Stimulated activated CD4-positive, alpha-beta T cell treated with anti-CD3 and anti-CD28 coated beads, Interleukin-12 subunit alpha, Interleukin-12 subunit beta, amount 100 ng/mL, for 4 hours (primary cell): ENCODE measurements around the gene KCNC1.

Source experiments
- DNase-seq: peaks from one replicate; pipeline ENCODE4 v3.0.0-alpha.2; 2020

KCNC1 gene

DNA sequence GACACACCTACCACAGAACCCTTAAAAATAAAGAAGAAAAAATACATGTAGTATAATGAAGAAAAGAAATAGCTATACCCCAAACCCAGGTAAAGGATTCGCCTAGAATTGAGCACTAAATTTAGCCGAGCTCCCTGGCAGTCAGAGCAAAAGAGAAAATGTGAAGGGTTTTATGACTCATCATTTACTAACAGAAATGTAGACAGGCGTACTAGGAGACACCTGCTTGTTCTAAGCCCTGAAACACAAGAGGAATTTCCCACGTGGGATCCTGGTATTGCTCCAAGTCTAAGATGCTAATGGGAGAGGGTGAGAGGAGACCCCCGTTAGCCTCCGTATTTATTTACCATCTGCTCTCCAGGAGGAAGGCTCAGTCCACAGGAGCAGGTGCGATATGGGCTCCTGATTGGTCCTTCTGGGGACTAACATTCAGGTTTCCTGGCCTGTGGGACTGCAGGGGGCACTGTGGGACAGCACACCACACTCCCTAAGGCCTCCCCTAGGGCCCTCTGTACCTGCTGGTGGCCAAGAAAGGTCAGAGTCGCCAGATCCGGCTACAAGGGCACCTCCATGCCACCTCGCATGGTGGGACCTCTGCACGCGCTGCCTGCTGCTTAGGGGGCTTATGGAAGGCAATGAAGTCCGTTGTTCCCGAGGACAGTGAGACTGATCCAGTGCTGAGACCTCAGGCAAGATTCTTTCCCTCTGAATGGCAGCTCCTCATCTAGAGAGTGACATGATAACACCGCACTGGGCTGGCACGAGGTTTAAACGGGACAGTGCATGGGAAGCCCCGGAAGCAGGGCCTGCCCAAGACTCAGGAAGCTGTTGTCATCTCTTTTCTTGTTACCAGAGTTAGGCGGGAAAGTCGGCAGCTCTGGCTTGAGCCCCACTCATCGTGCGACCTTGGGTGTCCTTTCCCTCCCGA lies 25.8 kb downstream of the KCNC1 start:
- DNase-seq = no peak

DNA sequence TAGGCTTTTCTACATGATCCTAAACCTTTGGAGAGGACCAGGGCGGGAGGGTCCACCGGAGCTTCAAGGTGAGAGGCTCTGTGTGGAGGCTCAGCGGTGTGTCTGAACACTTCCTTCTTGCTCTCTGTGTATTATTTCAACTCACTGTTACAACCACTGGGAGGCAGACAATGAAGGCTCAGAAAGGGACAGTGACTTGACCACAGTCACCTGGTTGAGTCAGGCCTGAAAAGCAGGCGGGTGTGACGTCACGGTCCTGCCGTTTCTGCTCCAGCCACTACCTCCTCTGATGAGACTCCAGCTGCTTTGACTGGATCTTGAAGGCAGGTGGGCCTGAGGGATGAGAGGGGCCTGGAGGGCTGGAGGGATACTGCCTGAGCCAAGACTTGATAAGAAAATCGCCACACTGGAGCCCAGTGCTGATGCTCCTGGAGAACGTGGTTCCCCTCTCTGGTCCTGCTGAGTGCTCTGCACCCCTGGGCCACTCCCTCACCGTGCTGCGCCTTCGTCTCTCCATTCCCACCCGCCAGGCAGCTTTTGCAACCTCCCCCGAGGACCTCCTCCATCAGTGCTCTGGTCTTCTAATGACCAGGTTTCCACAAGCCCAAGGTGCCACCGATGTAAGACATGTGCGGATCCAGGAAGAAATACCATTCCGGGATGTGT lies 27.9 kb downstream of the KCNC1 start:
- DNase-seq = no peak

DNA sequence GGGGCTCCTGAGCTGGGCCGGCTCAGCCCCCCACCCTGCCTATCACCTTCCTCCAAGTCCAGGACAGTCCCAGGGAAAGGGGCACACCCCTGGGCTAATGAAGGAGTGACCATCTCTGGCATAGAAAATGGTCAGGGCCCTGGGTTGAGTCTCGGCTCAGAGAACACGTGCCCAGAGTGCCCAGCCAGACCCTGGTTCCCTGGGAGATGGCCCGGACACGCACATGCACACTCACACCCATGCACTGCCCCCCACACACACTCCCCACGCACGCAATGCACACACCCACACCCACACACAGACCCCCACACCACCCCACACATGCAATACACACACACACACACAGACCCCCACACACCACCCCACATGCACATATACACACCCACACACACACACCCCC lies 28.7 kb downstream of the KCNC1 start:
- no peak for DNase-seq

DNA sequence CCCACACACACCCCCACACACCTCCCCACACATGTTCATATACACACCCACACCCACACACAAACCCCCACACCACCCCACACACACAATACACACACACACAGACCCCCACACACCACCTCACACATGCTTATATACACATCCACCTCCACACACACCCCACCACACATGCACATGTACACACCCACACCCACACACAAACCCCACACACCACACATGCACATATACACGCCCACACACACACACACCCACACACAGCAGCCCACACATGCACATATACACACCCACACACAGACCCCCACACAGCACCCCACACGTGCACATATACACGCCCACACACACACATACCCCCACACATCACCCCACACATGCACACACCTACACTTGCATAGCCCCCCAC lies 29.1 kb downstream of the KCNC1 start:
- DNase-seq = no peak

- no peak for DNase-seq
These were observed 30.1 kb downstream of the KCNC1 start for GRCh38 chr11:17764446-17765218.

DNA sequence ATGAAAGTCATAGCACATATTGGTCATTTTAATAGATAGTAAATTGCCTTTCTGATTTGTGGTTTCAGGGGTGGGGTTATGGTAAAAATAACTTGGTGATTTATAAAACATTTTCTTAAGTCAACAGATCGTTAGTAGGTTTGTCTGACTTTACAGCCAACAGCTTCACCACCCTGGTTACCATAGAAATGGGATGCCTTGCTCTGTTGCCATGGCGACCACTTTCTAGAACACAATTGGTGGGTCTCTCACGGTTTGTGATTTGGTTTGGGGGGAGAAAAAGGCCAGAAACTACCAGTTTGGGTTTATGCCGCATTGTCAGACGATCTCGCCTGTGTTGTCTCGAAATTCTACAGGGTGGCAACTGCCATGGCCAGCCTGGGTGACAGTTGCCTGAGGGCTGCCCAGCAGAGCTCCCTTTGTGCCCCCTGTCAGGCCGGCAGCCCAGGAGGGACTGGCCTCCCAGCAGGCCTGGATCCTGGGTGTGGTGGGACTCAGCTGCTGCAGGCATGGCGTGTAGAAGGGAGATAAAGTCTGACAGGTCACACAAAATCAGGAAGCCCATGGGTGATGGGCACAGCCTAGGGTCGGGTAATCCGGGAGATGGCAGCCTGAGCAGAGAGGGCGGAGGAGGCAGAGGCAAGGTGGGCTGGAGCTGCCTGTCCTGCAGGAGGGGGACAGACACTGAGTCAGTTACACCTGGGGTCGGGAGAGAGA lies 30.9 kb downstream of the KCNC1 start:
- no peak for DNase-seq

- DNase-seq = no peak
These were observed 31.4 kb downstream of the KCNC1 start for GRCh38 chr11:17766073-17766359.

- no peak for DNase-seq
These were observed 32.0 kb downstream of the KCNC1 start for GRCh38 chr11:17766590-17766989.

- DNase-seq = no peak
These were observed 32.8 kb downstream of the KCNC1 start for GRCh38 chr11:17767301-17767885.

DNA sequence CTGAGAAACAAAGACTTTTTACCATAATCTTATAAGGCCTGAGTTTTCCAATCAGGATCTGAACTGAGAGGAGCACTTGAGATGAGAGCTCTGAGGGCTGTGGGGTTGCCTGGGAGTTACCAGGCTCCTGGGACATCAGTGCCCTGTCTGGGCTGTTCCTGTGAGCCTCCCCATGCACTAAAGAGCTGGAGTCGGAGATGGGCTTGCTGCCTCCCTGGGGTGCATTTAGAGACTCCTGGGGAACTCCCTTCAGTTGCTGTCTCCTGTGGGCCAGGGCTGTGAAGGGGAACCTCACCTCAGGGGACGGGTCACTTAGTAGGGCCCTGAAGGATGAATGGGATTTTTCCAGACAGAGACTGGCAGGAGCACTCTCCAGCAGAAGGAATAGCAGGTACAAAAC lies 33.3 kb downstream of the KCNC1 start:
- DNase-seq = no peak

- no peak for DNase-seq
These were observed 34.0 kb downstream of the KCNC1 start for GRCh38 chr11:17768547-17768946.

DNA sequence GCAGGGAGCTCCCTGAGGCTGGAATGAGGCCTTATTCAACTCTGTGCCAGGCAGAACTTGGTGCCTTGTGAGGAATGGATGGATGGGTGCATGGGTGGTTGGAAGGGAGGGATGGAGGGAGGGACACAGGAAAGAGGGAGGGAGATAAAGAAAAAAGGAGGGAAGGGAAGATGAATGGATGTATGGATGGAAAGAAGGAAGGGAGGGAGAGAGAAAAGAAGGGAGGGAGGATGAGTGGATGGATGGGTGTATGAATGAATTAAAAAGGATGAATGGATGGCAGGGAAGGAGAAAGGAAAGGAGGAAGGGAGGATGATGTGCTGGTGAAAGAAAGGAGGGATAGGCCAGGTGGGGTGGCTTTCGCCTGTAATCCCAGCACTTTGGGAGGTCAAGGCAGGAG lies 34.6 kb downstream of the KCNC1 start:
- no peak for DNase-seq

- no peak for DNase-seq
These were observed 35.6 kb downstream of the KCNC1 start for GRCh38 chr11:17770048-17770652.

DNA sequence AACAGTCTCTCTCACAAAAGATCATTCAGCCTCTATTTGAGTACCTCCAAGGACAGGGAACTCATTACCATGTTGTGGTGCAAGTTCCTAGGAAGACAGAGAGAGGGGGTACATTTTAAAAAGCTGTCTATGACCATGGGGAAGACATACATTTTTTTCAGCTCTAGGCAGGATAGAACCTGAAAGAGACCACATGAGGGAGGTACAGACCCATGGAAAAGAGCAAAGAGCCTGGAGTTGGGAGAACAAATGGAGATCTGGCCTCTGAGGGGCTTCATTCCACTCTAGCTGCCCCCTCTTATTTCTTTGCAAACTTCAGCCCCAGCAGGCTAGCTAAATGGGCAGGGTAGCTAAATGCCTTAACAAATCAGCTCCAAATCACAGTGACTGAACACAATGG lies 36.3 kb downstream of the KCNC1 start:
- DNase-seq = no peak

GRCh38 chr11:17771415-17771814 lies 36.8 kb downstream of the KCNC1 start:
- DNase-seq = no peak

DNA sequence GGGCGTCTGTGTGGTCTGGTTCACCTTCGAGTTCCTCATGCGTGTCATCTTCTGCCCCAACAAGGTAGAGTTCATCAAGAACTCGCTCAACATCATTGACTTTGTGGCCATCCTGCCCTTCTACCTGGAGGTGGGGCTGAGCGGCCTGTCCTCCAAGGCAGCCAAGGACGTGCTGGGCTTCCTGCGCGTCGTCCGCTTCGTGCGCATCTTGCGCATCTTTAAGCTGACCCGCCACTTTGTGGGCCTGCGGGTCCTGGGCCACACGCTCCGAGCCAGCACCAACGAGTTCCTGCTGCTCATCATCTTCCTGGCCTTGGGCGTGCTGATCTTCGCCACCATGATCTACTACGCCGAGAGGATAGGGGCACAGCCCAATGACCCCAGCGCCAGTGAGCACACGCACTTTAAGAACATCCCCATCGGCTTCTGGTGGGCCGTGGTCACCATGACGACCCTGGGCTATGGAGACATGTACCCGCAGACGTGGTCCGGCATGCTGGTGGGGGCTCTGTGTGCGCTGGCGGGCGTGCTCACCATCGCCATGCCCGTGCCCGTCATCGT lies 37.3 kb downstream of the KCNC1 start:
- DNase-seq = no peak

DNA sequence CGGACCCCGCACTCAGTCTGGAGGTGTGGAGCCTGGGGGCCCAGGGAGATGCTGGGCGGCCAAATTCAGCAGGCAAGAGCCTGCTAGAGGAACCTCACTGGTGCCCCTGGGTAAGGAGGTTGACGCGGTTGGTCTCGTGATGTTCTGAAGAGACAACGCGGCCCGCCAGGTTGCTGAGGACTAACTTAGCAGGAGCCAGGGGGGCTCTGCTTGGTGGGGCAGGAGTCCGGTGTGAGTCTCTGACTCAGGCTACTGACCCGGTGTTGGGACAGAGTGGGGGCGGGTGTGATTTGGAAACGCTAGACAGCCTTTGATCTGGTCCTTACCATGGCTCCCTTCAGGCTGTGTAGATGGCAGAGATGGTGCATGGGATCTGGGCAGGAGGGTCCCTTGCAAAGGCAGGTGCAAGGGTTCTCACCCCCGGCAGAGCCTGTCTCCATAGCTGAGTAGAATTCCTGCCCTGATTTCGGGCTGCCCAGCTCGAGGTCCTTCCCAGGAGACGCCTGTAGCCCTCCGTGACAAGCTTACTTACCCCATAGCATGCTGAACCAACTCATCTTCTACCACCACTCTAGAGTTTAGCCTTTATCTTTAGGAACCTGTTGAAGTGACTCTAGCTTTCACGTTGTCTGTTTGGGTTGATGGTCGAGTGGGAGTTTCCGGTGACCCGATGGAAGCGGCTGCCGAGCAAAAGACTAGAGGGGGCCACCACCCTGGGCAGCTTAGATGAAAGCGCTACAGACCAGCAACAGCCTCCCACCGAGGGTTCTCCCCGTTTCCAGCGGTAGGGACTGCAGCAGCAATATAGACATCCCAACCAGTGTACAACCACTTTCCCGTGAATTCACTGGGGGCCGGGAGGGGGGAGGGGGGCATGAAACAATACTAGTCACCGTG lies 38.4 kb downstream of the KCNC1 start:
- DNase-seq = no peak

DNA sequence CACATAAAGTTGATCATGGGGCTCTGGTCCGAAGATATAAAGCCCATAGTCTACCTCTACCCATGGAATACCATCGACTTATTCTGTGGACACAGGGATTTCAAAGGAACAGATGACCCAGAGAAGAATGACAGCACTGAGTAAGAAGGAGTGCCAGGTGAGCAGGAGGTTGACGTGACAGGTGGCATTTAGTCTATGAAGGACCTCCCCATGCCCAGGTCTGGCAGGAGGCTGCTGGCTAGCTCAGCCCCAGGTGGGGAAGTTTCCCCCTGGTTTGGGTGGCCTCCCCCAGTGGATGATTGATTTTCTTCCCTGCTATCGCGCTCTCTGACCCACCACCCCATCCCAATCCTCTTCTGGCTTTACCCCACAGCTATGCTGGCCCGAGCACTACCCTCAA lies 39.1 kb downstream of the KCNC1 start:
- DNase-seq = no peak

- no peak for DNase-seq
These were observed 39.9 kb downstream of the KCNC1 start for GRCh38 chr11:17774232-17775034.

- DNase-seq = no peak
These were observed 40.4 kb downstream of the KCNC1 start for GRCh38 chr11:17775035-17775348.
